Gastroesophageal sphincter (tissue), 4 donors: ENCODE data around the gene HADHB. TPM values are rescaled to one million over a fixed set of nuclear protein-coding genes. Genes with fewer than 3 reads are reported as not detected.

Experiments
- ATAC-seq: fragments of 150-250 bp; one replicate; pipeline ENCODE4 v1.9.1; 2016; ENCODE audit warnings: mild to moderate bottlenecking, moderate library complexity
- H3K27ac ChIP-seq, 4 donors: fragments of 200-600 bp; sonication (generic) in 3 of 4; 1 replicate in 3 of 4; 2 replicates in 1 of 4; pipeline ENCODE4 v1.5.1; 2016 to 2019
- H3K27me3 ChIP-seq: fragments of 200-600 bp; sonication (generic); one replicate; pipeline ENCODE4 v1.5.1; 2019
- H3K36me3 ChIP-seq, 2 donors: fragments of 200-600 bp; sonication (generic); one replicate each; pipeline ENCODE4 v1.5.1; 2019; ENCODE audit warnings: control low read depth in 1 of 2
- H3K4me1 ChIP-seq, 3 donors: fragments of 200-600 bp; sonication (generic); 1 replicate in 2 of 3; 2 replicates in 1 of 3; pipeline ENCODE4 v1.5.1; 2016 to 2019; ENCODE audit warnings: control low read depth in 2 of 3
- H3K4me3 ChIP-seq, 2 donors: fragments of 200-600 bp; sonication (generic); one replicate each; pipeline ENCODE4 v1.5.1; 2019; ENCODE audit warnings: mild to moderate bottlenecking in 1 of 2, moderate library complexity in 1 of 2
- H3K9me3 ChIP-seq, 3 donors: fragments of 200-600 bp; sonication (generic); one replicate each; pipeline ENCODE4 v1.5.1; 2017 to 2019; ENCODE audit warnings: control low read depth in 2 of 3
- CTCF ChIP-seq, 4 experiments: fragments of 200-600 bp in 2 of 4; fragments of 450-650 bp in 2 of 4; sonication (generic) in 1 of 4; IDR thresholded peaks; one replicate each; pipeline ENCODE4 v1.5.1; 2017 to 2019; ENCODE audit warnings: antibody characterized with exemption in 4 of 4, mild to moderate bottlenecking in 2 of 4, moderate library complexity in 2 of 4
- EP300 ChIP-seq: sonication (generic); formaldehyde crosslinking; IDR thresholded peaks from one replicate; pipeline ENCODE4 v1.6.1; 2017; ENCODE audit warnings: antibody characterized with exemption, mild to moderate bottlenecking
- POLR2A ChIP-seq, 2 donors: fragments of 450-650 bp; IDR thresholded peaks; one replicate each; pipeline ENCODE4 v1.6.1; 2017; ENCODE audit warnings: antibody characterized with exemption in 2 of 2, mild to moderate bottlenecking in 2 of 2, moderate library complexity in 1 of 2
- POLR2AphosphoS5 ChIP-seq: sonication (generic); formaldehyde crosslinking; IDR thresholded peaks from one replicate; pipeline ENCODE4 v1.6.1; 2017; ENCODE audit warnings: antibody characterized with exemption
- WGBS, 2 donors: methylation state at CpG; one replicate each; pipeline ENCODE4 v1.1.5; 2018; ENCODE audit warnings: low coverage in 1 of 2; 5-methylcytosine and 5-hydroxymethylcytosine counted together
- total RNA-seq, 4 donors: library from RNA; depleted of rRNA; stranded (reverse); fragments of >200 nt; gene quantifications; one replicate each; pipeline ENCODE4 v1.1.0, GENCODE V29; 2016

The HADHB gene
- total RNA-seq, 4 donors from 2014 or later: 127 to 358 (median 218) TPM

GRCh38 chr2:26312471-26312870 is 67.7 kb downstream of the HADHB start:
- no peak for ATAC-seq
- no peak for TF ChIP-seq POLR2A (IDR thresholded peaks at IDR 0.05)
- no peak for TF ChIP-seq CTCF (IDR thresholded peaks at IDR 0.05)
- Histone ChIP-seq H3K36me3 (no peaks in the 10 kb centered on the region), H3K4me3 (no peak overlapping the region), H3K4me1 (no peaks in the 10 kb centered on the region), H3K27me3 (peaks cover 12% of the 10 kb centered on the region), H3K27ac (no peak overlapping the region), H3K9me3 (no peaks in the 10 kb centered on the region)
- WGBS, 2 donors: 83 to 85% methylated on average over 5 of the region's 9 CpGs

GRCh38 chr2:26313446-26313845 is 68.7 kb downstream of the HADHB start:
- ATAC-seq: no peak
- Histone ChIP-seq H3K4me3 (no peak overlapping the region), H3K4me1 (no peaks in the 10 kb centered on the region), H3K27me3 (peaks cover 12% of the 10 kb centered on the region), H3K36me3 (no peaks in the 10 kb centered on the region), H3K27ac (no peak overlapping the region), H3K9me3 (no peaks in the 10 kb centered on the region)
- WGBS, 2 donors: 50% methylated on average over 2 of the region's 12 CpGs; no CpG with 5 or more reads in 1 of the 2 donors
- no peak for TF ChIP-seq EP300
- no peak for TF ChIP-seq CTCF (IDR thresholded peaks at IDR 0.05)
- TF ChIP-seq POLR2AphosphoS5: no peak
- TF ChIP-seq POLR2A (IDR thresholded peaks at IDR 0.05): no peak

GRCh38 chr2:26314243-26314642 is 69.5 kb downstream of the HADHB start:
- WGBS, 2 donors: 60 to 74% methylated on average over 1 to 5 of the region's 8 CpGs
- TF ChIP-seq POLR2A (IDR thresholded peaks at IDR 0.05): no peak
- no peak for TF ChIP-seq POLR2AphosphoS5
- no peak for TF ChIP-seq CTCF (IDR thresholded peaks at IDR 0.05)
- no peak for TF ChIP-seq EP300
- ATAC-seq: no peak

GRCh38 chr2:26316041-26316440 is 71.3 kb downstream of the HADHB start:
- no peaks in the 10 kb centered on the region for H3K9me3 ChIP-seq
- peaks cover 12% of the 10 kb centered on the region for H3K27me3 ChIP-seq
- TF ChIP-seq POLR2AphosphoS5: no peak
- no peak for TF ChIP-seq EP300
- TF ChIP-seq POLR2A (IDR thresholded peaks at IDR 0.05): no peak
- no peak for TF ChIP-seq CTCF (IDR thresholded peaks at IDR 0.05)
- H3K36me3 ChIP-seq: no peaks in the 10 kb centered on the region
- no peak overlapping the region for H3K4me3 ChIP-seq
- H3K4me1 ChIP-seq: no peaks in the 10 kb centered on the region
- 60% methylated on average over 1 of the region's 2 CpGs; no CpG with 5 or more reads in 1 of the 2 donors for WGBS, 2 donors
- ATAC-seq: no peak
- no peak overlapping the region for H3K27ac ChIP-seq

More at GRCh38 chr2:26314243-26314642, 69.5 kb downstream of the HADHB start:
- Histone ChIP-seq H3K36me3 (no peaks in the 10 kb centered on the region), H3K9me3 (no peaks in the 10 kb centered on the region), H3K27ac (no peak overlapping the region), H3K27me3 (peaks cover 12% of the 10 kb centered on the region), H3K4me3 (no peak overlapping the region), H3K4me1 (no peaks in the 10 kb centered on the region)

GRCh38 chr2:26316845-26317244 is 72.1 kb downstream of the HADHB start:
- 82% methylated on average over 4 of the region's 6 CpGs; no CpG with 5 or more reads in 1 of the 2 donors for WGBS, 2 donors
- Histone ChIP-seq H3K27me3 (peaks cover 12% of the 10 kb centered on the region), H3K4me1 (no peaks in the 10 kb centered on the region), H3K36me3 (no peaks in the 10 kb centered on the region), H3K27ac (no peak overlapping the region), H3K9me3 (no peaks in the 10 kb centered on the region), H3K4me3 (no peak overlapping the region)
- TF ChIP-seq POLR2AphosphoS5: no peak
- no peak for TF ChIP-seq CTCF (IDR thresholded peaks at IDR 0.05)
- ATAC-seq: no peak
